ENCODE measurements around the gene HLA-DPA1.

DNA sequence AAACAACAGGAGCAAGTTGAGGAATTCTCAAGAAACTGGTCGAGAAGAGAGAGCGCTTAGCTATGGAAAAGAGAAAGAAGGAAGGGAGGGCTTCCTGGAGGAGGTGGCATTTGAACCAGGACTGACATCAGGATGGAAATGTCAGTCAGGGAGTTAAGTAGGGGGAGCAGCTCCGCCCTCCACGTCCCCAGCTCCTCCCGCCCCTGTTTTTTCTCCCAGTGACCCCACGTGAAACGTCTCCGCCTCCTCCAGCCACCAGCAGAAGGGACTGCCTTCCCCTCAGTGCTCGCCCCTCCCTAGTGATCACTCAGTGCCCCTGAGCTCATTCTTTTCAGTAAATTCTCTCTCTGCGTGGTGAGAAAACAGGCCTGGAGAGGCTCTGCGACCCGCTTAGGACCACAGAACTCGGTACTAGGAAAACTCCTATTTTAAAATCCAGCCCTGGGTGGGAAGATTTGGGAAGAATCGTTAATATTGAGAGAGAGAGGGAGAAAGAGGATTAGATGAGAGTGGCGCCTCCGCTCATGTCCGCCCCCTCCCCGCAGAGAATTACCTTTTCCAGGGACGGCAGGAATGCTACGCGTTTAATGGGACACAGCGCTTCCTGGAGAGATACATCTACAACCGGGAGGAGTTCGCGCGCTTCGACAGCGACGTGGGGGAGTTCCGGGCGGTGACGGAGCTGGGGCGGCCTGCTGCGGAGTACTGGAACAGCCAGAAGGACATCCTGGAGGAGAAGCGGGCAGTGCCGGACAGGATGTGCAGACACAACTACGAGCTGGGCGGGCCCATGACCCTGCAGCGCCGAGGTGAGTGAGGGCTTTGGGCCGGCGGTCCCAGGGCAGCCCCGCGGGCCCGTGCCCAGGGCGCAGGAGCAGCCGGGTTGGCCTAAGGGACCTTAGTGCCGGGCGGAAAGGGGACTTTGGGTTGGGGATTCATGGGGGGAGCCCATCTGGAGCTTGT lies 7.0 kb upstream of the HLA-DPA1 start:
- TF ChIP-seq, protein P1, sequence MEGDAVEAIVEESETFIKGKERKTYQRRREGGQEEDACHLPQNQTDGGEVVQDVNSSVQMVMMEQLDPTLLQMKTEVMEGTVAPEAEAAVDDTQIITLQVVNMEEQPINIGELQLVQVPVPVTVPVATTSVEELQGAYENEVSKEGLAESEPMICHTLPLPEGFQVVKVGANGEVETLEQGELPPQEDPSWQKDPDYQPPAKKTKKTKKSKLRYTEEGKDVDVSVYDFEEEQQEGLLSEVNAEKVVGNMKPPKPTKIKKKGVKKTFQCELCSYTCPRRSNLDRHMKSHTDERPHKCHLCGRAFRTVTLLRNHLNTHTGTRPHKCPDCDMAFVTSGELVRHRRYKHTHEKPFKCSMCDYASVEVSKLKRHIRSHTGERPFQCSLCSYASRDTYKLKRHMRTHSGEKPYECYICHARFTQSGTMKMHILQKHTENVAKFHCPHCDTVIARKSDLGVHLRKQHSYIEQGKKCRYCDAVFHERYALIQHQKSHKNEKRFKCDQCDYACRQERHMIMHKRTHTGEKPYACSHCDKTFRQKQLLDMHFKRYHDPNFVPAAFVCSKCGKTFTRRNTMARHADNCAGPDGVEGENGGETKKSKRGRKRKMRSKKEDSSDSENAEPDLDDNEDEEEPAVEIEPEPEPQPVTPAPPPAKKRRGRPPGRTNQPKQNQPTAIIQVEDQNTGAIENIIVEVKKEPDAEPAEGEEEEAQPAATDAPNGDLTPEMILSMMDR (conservative IDR thresholded peaks at IDR 0.05; ENCODE audit: low read depth, low read length), result no peak
- no peak for TF ChIP-seq EZH2 (IDR thresholded peaks at IDR 0.05; ENCODE audit: borderline replicate concordance, low read depth, low read length, poor library complexity, severe bottlenecking)

Measured in A673 (cell line).